Measurements from ENCODE around the gene LRMDA. TPM values are rescaled to one million over a fixed set of nuclear protein-coding genes. Genes with fewer than 3 reads are reported as not detected.
A peak's percentile ranks its signal among the peaks of the same experiment; 100 is the strongest.

Gene LRMDA
- total RNA-seq, 1 experiment from 2014 or later: 7.9 TPM

- no peak for DNase-seq (ENCODE audit: low read depth)
These were observed 963.8 kb downstream of the LRMDA start for GRCh38 chr10:76395251-76395650.

GRCh38 chr10:76396134-76396533, 964.7 kb downstream of the LRMDA start:
- peak; percentile 81 for DNase-seq (ENCODE audit: low read depth)

- peak; percentile 91 for DNase-seq (ENCODE audit: low read depth)
These were observed 966.0 kb downstream of the LRMDA start for GRCh38 chr10:76397181-76398042.

- DNase-seq (ENCODE audit: low read depth): peak; percentile 84
These were observed 966.8 kb downstream of the LRMDA start for GRCh38 chr10:76398043-76398710.

- DNase-seq (ENCODE audit: low read depth): peak; percentile 47
These were observed 967.8 kb downstream of the LRMDA start for GRCh38 chr10:76399226-76399625.

GRCh38 chr10:76401006-76401405, 969.6 kb downstream of the LRMDA start:
- no peak for DNase-seq (ENCODE audit: low read depth)

GRCh38 chr10:76403912-76404311, 972.5 kb downstream of the LRMDA start:
- peak; percentile 48 for DNase-seq (ENCODE audit: low read depth)

- no peak for DNase-seq (ENCODE audit: low read depth)
These were observed 973.1 kb downstream of the LRMDA start for GRCh38 chr10:76404531-76404930.

GRCh38 chr10:76405922-76406321, 974.5 kb downstream of the LRMDA start:
- DNase-seq (ENCODE audit: low read depth): no peak

- DNase-seq (ENCODE audit: low read depth): peak; percentile 36
These were observed 977.2 kb downstream of the LRMDA start for GRCh38 chr10:76408646-76409045.

GRCh38 chr10:76411729-76412435, 980.5 kb downstream of the LRMDA start:
- DNase-seq (ENCODE audit: low read depth): no peak

GRCh38 chr10:76415554-76415953, 984.1 kb downstream of the LRMDA start:
- no peak for DNase-seq (ENCODE audit: low read depth)

- DNase-seq (ENCODE audit: low read depth): no peak
These were observed 985.2 kb downstream of the LRMDA start for GRCh38 chr10:76416642-76417041.

- no peak for DNase-seq (ENCODE audit: low read depth)
These were observed 989.3 kb downstream of the LRMDA start for GRCh38 chr10:76420725-76421124.

- peak; percentile 42 for DNase-seq (ENCODE audit: low read depth)
These were observed 991.3 kb downstream of the LRMDA start for GRCh38 chr10:76422769-76423168.

- DNase-seq (ENCODE audit: low read depth): peak; percentile 90
These were observed 997.3 kb downstream of the LRMDA start for GRCh38 chr10:76428551-76429367.

- peak; percentile 20 for DNase-seq (ENCODE audit: low read depth)
These were observed 998.1 kb downstream of the LRMDA start for GRCh38 chr10:76429368-76430060.

GRCh38 chr10:76430061-76430645, 998.7 kb downstream of the LRMDA start:
- DNase-seq (ENCODE audit: low read depth): peak; percentile 22

GRCh38 chr10:76432016-76433012, 1000.9 kb downstream of the LRMDA start:
- DNase-seq (ENCODE audit: low read depth): peak; percentile 87

Measured in RPMI7951 (cell line).